PC-9 (cell line): ENCODE measurements around the gene ZNF71. TPM values are rescaled to one million over a fixed set of nuclear protein-coding genes. Genes with fewer than 3 reads are reported as not detected.

Experiments
- total RNA-seq: library from RNA; stranded (reverse); gene quantifications from 2 replicates; pipeline ENCODE4 v1.2.3, GENCODE V29; 2021

Gene ZNF71
- total RNA-seq, 1 experiment from 2014 or later: 7.2 TPM

Other genes with a start within 250 kb of the ZNF71 start
- 1.8 and 3.4 TPM in 2 replicates for gene ZNF582, start 201.8 kb upstream of the ZNF71 start, total RNA-seq
- gene ZNF583, start 191.0 kb upstream of the ZNF71 start, total RNA-seq: 2.5 and 3.1 TPM in 2 replicates
- not detected in 2 replicates for gene ZNF667, start 118.0 kb upstream of the ZNF71 start, total RNA-seq
- gene ZNF471, start 87.4 kb upstream of the ZNF71 start, total RNA-seq: 0.57 and 0.78 TPM in 2 replicates
- gene ZFP28, start 56.4 kb upstream of the ZNF71 start, total RNA-seq: 2.8 and 3.2 TPM in 2 replicates
- gene ZNF470, start 27.8 kb upstream of the ZNF71 start, total RNA-seq: 1.2 and 1.7 TPM in 2 replicates
- gene SMIM17, start 47.9 kb downstream of the ZNF71 start, total RNA-seq: 0.33 TPM in 1 of 2 replicates, not detected in the other
- gene ZNF835, start 76.5 kb downstream of the ZNF71 start, total RNA-seq: not detected in 2 replicates
- not detected in 2 replicates for gene PEG3, start 245.4 kb downstream of the ZNF71 start, total RNA-seq
- not detected in 2 replicates for gene ZIM2, start 245.4 kb downstream of the ZNF71 start, total RNA-seq